K562 (cell line): ENCODE results near the gene OTOA. TPM values are rescaled to one million over a fixed set of nuclear protein-coding genes. Genes with fewer than 3 reads are reported as not detected.

Source experiments
- ATAC-seq: fragments of 200-7000 bp; cut with Tn5 transposase; 3 replicates; pipeline ENCODE4 v1.9.1; 2020; ENCODE audit warnings: moderate library complexity
- BruUV-seq: library from RNA; stranded (reverse); fragments of 400-500 nt; replicated peaks from 2 replicates; lab custom pipeline; 2021; lab: Mats Ljungman, UMichigan
- CTCF ChIA-PET: fragments of 300-600 bp; formaldehyde crosslinking; extraction: SDS; loops from one replicate; lab custom pipeline; 2021; ENCODE audit warnings: low intra/inter-chr PET ratio; lab: Yijun Ruan, JAX
- POLR2A ChIA-PET: fragments of 300-600, 350-650 bp; sonication (Branson Sonifier 250); formaldehyde crosslinking; extraction: SDS; loops from one replicate; lab custom pipeline; 2021; ENCODE audit warnings: antibody characterized with exemption, inconsistent platforms; lab: Yijun Ruan, JAX
- DNase-seq, 4 experiments: peaks; one replicate each; pipeline versions ENCODE4 v3.0.0 to v3.0.0-alpha.2; 2011 to 2018; ENCODE audit warnings: low spot score in 3 of 4, mixed read lengths in 3 of 4; ENCODE audit errors: extremely low read depth in 1 of 4
- FAIRE-seq: peaks from 2 replicates; lab custom pipeline; 2011; peaks lifted over from hg19 to GRCh38; lab: Jason Lieb, UNC
- H2AFZ ChIP-seq: 2 replicates; pipeline ENCODE4 v1.6.0; 2011; ENCODE audit warnings: low read depth, low read length, control low read depth, inconsistent platforms
- H3K27ac ChIP-seq: fragments of 200-600 bp; 3 replicates; pipeline ENCODE4 v1.8.0; 2011; ENCODE audit warnings: low read depth, mild to moderate bottlenecking, control low read depth, inconsistent platforms, low read length, moderate library complexity, mixed read lengths; ENCODE audit errors: extremely low read depth
- H3K27me3 ChIP-seq, 2 experiments: fragments of 300-600 bp in 1 of 2; 2 replicates in 1 of 2; 3 replicates in 1 of 2; pipeline versions ENCODE4 v1.6.0 to v1.8.0; 2011; ENCODE audit warnings: inconsistent platforms in 2 of 2, low read length in 2 of 2, mild to moderate bottlenecking in 1 of 2, mixed read lengths in 1 of 2, moderate library complexity in 1 of 2; ENCODE audit not compliant: control insufficient read depth in 2 of 2, insufficient read depth in 2 of 2
- H3K36me3 ChIP-seq: fragments of 300-600 bp; 3 replicates; pipeline ENCODE4 v1.8.0; 2011; ENCODE audit warnings: mild to moderate bottlenecking, low read length, inconsistent platforms; ENCODE audit not compliant: control insufficient read depth, insufficient read depth
- H3K4me1 ChIP-seq, 2 experiments: fragments of 200-600 bp in 1 of 2; replicated peaks in 1 of 2; 2 replicates in 1 of 2; 3 replicates in 1 of 2; pipeline versions ENCODE4 v1.5.1 to v1.8.0; 2011; ENCODE audit warnings: inconsistent platforms in 2 of 2, low read length in 2 of 2, mild to moderate bottlenecking in 1 of 2, mixed read lengths in 1 of 2, moderate library complexity in 1 of 2; ENCODE audit not compliant: control insufficient read depth in 2 of 2, insufficient read depth in 2 of 2
- H3K4me2 ChIP-seq: 2 replicates; pipeline ENCODE4 v1.6.1; 2011; ENCODE audit warnings: low read length, control low read depth, inconsistent platforms, mixed read lengths; ENCODE audit not compliant: insufficient read depth
- H3K4me3 ChIP-seq: fragments of 200-600 bp; sonication (generic), shearing (Covaris generic); 2 replicates; pipeline ENCODE4 v1.5.1; 2016; ENCODE audit warnings: control low read depth, inconsistent platforms
- H3K79me2 ChIP-seq: fragments of 200-600 bp; 3 replicates; pipeline ENCODE4 v1.8.0; 2011; ENCODE audit warnings: low read length, inconsistent platforms; ENCODE audit not compliant: control insufficient read depth, insufficient read depth
- H3K9ac ChIP-seq, 2 experiments: 2 replicates each; pipeline versions ENCODE4 v1.6.0 to v1.6.1; 2011; ENCODE audit warnings: low read depth in 2 of 2, low read length in 2 of 2, control low read depth in 1 of 2, inconsistent platforms in 1 of 2, mild to moderate bottlenecking in 1 of 2, mixed read lengths in 1 of 2; ENCODE audit not compliant: insufficient read depth in 1 of 2
- H3K9me1 ChIP-seq: one replicate; pipeline ENCODE4 v1.6.0; 2011; ENCODE audit warnings: inconsistent platforms, mild to moderate bottlenecking, low read length, moderate library complexity; ENCODE audit not compliant: control insufficient read depth, insufficient read depth
- H3K9me3 ChIP-seq: replicated peaks from 2 replicates; pipeline ENCODE4 v1.5.1; 2011; ENCODE audit warnings: low read depth, low read length, inconsistent platforms; ENCODE audit not compliant: control insufficient read depth, insufficient read depth
- H4K20me1 ChIP-seq: replicated peaks from 2 replicates; pipeline ENCODE4 v1.6.1; 2011; ENCODE audit warnings: low read length, inconsistent platforms, mixed read lengths; ENCODE audit not compliant: control insufficient read depth, insufficient read depth
- FOXO4 ChIP-seq: fragments of 450-650 bp; formaldehyde crosslinking; IDR thresholded peaks from 2 replicates; pipeline ENCODE4 v1.4.0; 2020; ENCODE audit warnings: mild to moderate bottlenecking, moderate library complexity
- MYNN ChIP-seq, 2 experiments: sonication (generic); formaldehyde crosslinking in 1 of 2; IDR thresholded peaks; 2 replicates each; pipeline versions ENCODE4 v1.5.0 to v1.6.1; 2016 to 2020; ENCODE audit warnings: antibody characterized with exemption in 1 of 2, missing genetic modification reagents in 1 of 2
- TCF7 ChIP-seq: sonication (generic); IDR thresholded peaks from 2 replicates; pipeline ENCODE4 v1.6.1; 2016; ENCODE audit warnings: antibody characterized with exemption, borderline replicate concordance
- WGBS: fragments of 100-300 bp; shearing (Covaris generic); methylation state at CpG from one replicate; pipeline ENCODE4 v1.1.6; 2016; ENCODE audit warnings: low coverage, mixed read lengths; ENCODE audit not compliant: insufficient coverage; ENCODE audit errors: missing lambda C conversion rate; 5-methylcytosine and 5-hydroxymethylcytosine counted together
- in situ Hi-C: fragments of 300-500 bp; cut with MboI; formaldehyde crosslinking; loops from 4 replicates; pipeline ENCODE4 v1.15.0; 2018; ENCODE audit warnings: inconsistent platforms, mixed read lengths
- intact Hi-C: fragments of 100-400 bp; cut with micrococcal nuclease; formaldehyde crosslinking; loops from 2 replicates; pipeline ENCODE4 v1.14.2; 2022
- polyA plus RNA-seq, 8 experiments: library from polyadenylated mRNA; depleted of rRNA in 4 of 8; stranded (reverse) in 5 of 8; unstranded in 3 of 8; fragments of >200 nt; fragmentation: Nextera tagmentation in 2 of 8; fragmentation: Illumina TruSeq in 1 of 8; extraction: Ambion mirVana in 2 of 8; extraction: Trizol in 1 of 8; gene quantifications; 2 replicates each; pipeline versions ENCODE4 v1.2.1 to v1.2.3, GENCODE V29; 2011 to 2014; ENCODE audit warnings: inconsistent platforms in 1 of 8, missing spikeins in 1 of 8
- total RNA-seq, 7 experiments: library from RNA; depleted of rRNA in 6 of 7; stranded (reverse); fragments of >200 nt in 6 of 7; fragmentation: Illumina TruSeq in 2 of 7; extraction: Trizol in 2 of 7; gene quantifications; 2 replicates each; pipeline versions ENCODE4 v1.2.1 to v1.2.3, GENCODE V29; 2011 to 2021; ENCODE audit warnings: low replicate concordance in 1 of 7

Gene OTOA
- total and polyA plus RNA-seq, 9 of the 15 experiments (the other 6 are each of a cell fraction or from before 2014, with no cell fraction given): 0.04 TPM; not detected in 8

GRCh38 chr16:21646721-21647561, 16.8 kb upstream of the OTOA start:
- no peaks in the 10 kb centered on the region for H3K79me2 ChIP-seq
- H3K9ac ChIP-seq: no peak overlapping the region
- ATAC-seq (no peak), DNase-seq (no peak), FAIRE-seq (no peak)
- no peak overlapping the region for H3K27ac ChIP-seq
- no peaks in the 10 kb centered on the region for H3K9me1 ChIP-seq
- H3K9me3 ChIP-seq: no peaks in the 10 kb centered on the region
- 83% methylated on average over 18 of the region's 18 CpGs for WGBS
- no peak overlapping the region for H3K4me3 ChIP-seq
- no TSS peak for BruUV-seq
- no peaks in the 10 kb centered on the region for H4K20me1 ChIP-seq
- in situ Hi-C loops: loop anchor here (5.0 kb wide), 1 partner anchor 60 kb away; no protein-coding TSS in a partner anchor
- intact Hi-C loops: no loop called here
- H3K4me1 ChIP-seq: no peaks in the 10 kb centered on the region; a peak in 2 of 5 replicates
- H3K36me3 ChIP-seq: peaks cover 6% of the 10 kb centered on the region; the same call in 2 of the 3 replicates
- H3K4me2 ChIP-seq: no peak overlapping the region
- POLR2A ChIA-PET: interaction anchor here (0.7 kb wide), 1 partner anchor 513 kb away, joined by 4 read pairs; no protein-coding TSS in a partner anchor
- CTCF ChIA-PET: no interaction called here
- no peaks in the 10 kb centered on the region for H3K27me3 ChIP-seq
- no peak for TF ChIP-seq TCF7
- TF ChIP-seq FOXO4 (CRISPR knock-in tag): no peak
- TF ChIP-seq MYNN (IDR thresholded peaks at IDR 0.05): no peak
- TF ChIP-seq MYNN (CRISPR knock-in tag; IDR thresholded peaks at IDR 0.05): no peak
- H2AFZ ChIP-seq: no peak overlapping the region
